ENCODE measurements around the gene IL17RC. TPM values are rescaled to one million over a fixed set of nuclear protein-coding genes. Genes with fewer than 3 reads are reported as not detected.

The IL17RC gene
- total RNA-seq, 1 donor from 2014 or later = 3.1 TPM

DNA sequence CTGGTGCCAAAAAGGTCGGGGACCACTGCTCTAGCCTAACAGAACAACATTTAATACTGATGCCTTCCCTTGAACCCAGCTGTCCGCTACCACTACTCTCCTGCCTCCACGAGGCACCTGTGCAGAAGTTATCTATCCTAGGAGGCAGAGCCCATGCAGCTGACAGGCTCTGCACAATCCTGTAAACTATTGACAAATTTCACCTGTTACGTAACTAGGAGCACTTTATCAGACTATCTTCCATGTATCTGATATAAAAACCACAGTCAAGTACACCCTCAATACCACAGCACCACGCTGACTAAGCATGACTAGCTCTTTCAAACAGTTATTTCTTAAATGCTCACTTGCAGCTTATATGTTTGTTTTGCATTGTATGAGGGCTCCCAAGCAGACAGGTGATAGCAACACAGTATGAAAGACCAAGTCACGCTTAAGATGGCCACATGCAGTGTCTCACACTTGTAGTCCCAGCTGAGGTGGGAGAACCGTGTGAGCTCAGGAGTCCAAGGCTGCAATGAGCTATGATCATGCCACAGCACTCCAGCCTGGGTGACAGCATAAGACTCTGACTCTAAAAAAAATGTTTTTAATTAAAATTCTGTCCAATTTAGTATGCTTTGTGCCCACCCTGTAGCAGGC is 4.5 kb upstream of the IL17RC start:
- H3K9ac ChIP-seq = no peak overlapping the region
- no peak for DNase-seq (ENCODE audit: low spot score)
- H3K27ac ChIP-seq = no peak overlapping the region
- H3K9me3 ChIP-seq (ENCODE audit: low read depth) = no peaks in the 10 kb centered on the region
- Mint-ChIP-seq H3K9me3 (no peaks in the 10 kb centered on the region), H3K4me1 (peaks cover 14% of the 10 kb centered on the region), H3K36me3 (no peaks in the 10 kb centered on the region), H3K4me3 (no peak overlapping the region), H3K27me3 (ENCODE audit: insufficient read depth, low read depth) (peaks cover 5% of the 10 kb centered on the region), H3K27ac (no peak overlapping the region)
- H2AFZ ChIP-seq (replicated peaks) = no peak overlapping the region
- no peak overlapping the region for H3K4me3 ChIP-seq
- H3F3A ChIP-seq (ENCODE audit: low read depth) = peaks cover 14% of the 10 kb centered on the region
- no peaks in the 10 kb centered on the region for H4K20me1 ChIP-seq (ENCODE audit: low read depth)
- no peak overlapping the region for H3K4me2 ChIP-seq
- no peaks in the 10 kb centered on the region for H3K79me2 ChIP-seq (ENCODE audit: low read depth)
- H3K4me1 ChIP-seq = peaks cover 19% of the 10 kb centered on the region
- TF ChIP-seq EZH2 (IDR thresholded peaks at IDR 0.05) (no peak), EZH2phosphoT487 (IDR thresholded peaks at IDR 0.05) (no peak)
- TF ChIP-seq, protein P1, sequence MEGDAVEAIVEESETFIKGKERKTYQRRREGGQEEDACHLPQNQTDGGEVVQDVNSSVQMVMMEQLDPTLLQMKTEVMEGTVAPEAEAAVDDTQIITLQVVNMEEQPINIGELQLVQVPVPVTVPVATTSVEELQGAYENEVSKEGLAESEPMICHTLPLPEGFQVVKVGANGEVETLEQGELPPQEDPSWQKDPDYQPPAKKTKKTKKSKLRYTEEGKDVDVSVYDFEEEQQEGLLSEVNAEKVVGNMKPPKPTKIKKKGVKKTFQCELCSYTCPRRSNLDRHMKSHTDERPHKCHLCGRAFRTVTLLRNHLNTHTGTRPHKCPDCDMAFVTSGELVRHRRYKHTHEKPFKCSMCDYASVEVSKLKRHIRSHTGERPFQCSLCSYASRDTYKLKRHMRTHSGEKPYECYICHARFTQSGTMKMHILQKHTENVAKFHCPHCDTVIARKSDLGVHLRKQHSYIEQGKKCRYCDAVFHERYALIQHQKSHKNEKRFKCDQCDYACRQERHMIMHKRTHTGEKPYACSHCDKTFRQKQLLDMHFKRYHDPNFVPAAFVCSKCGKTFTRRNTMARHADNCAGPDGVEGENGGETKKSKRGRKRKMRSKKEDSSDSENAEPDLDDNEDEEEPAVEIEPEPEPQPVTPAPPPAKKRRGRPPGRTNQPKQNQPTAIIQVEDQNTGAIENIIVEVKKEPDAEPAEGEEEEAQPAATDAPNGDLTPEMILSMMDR (IDR thresholded peaks at IDR 0.05) = no peak
- peaks cover 30% of the 10 kb centered on the region for H3K27me3 ChIP-seq
- H3K36me3 ChIP-seq = no peaks in the 10 kb centered on the region

DNA sequence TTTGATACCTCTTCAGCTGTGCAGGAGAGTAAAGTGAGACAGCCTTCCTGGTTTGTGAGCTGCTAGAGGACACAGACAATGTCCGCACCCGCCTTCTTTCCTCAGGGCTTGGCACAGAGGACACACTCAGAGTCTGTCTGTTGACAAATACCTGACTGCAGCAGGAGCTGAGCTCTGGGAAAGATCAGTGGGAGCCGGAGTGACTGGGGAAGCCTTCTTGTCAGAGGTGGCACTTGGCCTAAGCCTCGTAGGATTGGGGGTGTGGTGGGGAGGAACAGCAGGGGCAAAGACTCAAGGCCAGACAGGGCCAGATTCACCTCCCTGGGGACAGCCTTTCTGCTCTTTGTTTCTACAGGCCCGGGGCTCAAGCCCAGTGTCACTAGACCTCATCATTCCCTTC is 3.3 kb upstream of the IL17RC start:
- Histone ChIP-seq H3K79me2 (ENCODE audit: low read depth) (no peaks in the 10 kb centered on the region), H3K9ac (no peak overlapping the region), H4K20me1 (ENCODE audit: low read depth) (no peaks in the 10 kb centered on the region), H3K27me3 (peaks cover 30% of the 10 kb centered on the region), H3K36me3 (no peaks in the 10 kb centered on the region), H3K27ac (no peak overlapping the region), H3F3A (ENCODE audit: low read depth) (peaks cover 14% of the 10 kb centered on the region), H2AFZ (replicated peaks) (no peak overlapping the region), H3K4me1 (peaks cover 19% of the 10 kb centered on the region), H3K9me3 (ENCODE audit: low read depth) (no peaks in the 10 kb centered on the region), H3K4me2 (no peak overlapping the region), H3K4me3 (no peak overlapping the region)
- Mint-ChIP-seq H3K9me3 (no peaks in the 10 kb centered on the region), H3K27me3 (ENCODE audit: insufficient read depth, low read depth) (no peaks in the 10 kb centered on the region), H3K27ac (no peak overlapping the region), H3K4me3 (peak overlapping the region; percentile 35), H3K36me3 (no peaks in the 10 kb centered on the region), H3K4me1 (peaks cover 14% of the 10 kb centered on the region)
- TF ChIP-seq, protein P1 (IDR thresholded peaks at IDR 0.05) = no peak
- TF ChIP-seq EZH2 (IDR thresholded peaks at IDR 0.05) (no peak), EZH2phosphoT487 (IDR thresholded peaks at IDR 0.05) (no peak)
- no peak for DNase-seq (ENCODE audit: low spot score)

DNA sequence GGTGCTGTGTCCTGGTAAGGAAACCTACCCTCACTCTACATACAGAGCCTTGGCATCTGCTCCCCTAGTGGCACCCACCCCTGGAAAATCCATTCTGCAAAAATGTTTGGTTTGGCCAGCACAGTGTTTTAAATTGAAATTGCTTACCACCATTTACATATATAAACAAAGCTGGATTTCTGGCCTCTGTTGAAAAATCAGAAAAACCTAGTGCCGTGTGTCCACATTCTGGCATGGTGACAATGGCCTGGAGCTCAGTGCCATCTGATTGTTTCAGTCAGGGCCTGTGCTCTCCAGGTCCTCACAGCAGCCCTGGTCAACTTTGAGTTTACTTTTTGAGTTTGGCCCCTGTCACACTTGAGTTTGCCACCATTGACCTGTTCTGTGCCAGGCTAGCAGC is 2.9 kb upstream of the IL17RC start:
- TF ChIP-seq, protein P1 (IDR thresholded peaks at IDR 0.05) = no peak
- TF ChIP-seq EZH2phosphoT487 (IDR thresholded peaks at IDR 0.05) (no peak), EZH2 (IDR thresholded peaks at IDR 0.05) (no peak)
- no peak overlapping the region for H3K4me3 Mint-ChIP-seq

More for the DNA sequence above, 2.9 kb upstream of the IL17RC start:
- DNase-seq (ENCODE audit: low spot score) = no peak
- H2AFZ ChIP-seq (replicated peaks) = no peak overlapping the region
- peaks cover 19% of the 10 kb centered on the region for H3K4me1 ChIP-seq
- no peaks in the 10 kb centered on the region for H3K9me3 ChIP-seq (ENCODE audit: low read depth)
- no peak overlapping the region for H3K9ac ChIP-seq
- no peak overlapping the region for H3K27ac ChIP-seq
- H3K79me2 ChIP-seq (ENCODE audit: low read depth) = no peaks in the 10 kb centered on the region
- no peak overlapping the region for H3K4me3 ChIP-seq
- no peaks in the 10 kb centered on the region for H3K9me3 Mint-ChIP-seq
- H3K27me3 Mint-ChIP-seq (ENCODE audit: insufficient read depth, low read depth) = no peaks in the 10 kb centered on the region
- no peak overlapping the region for H3K4me2 ChIP-seq
- no peaks in the 10 kb centered on the region for H3K36me3 ChIP-seq
- H4K20me1 ChIP-seq (ENCODE audit: low read depth) = no peaks in the 10 kb centered on the region
- peaks cover 30% of the 10 kb centered on the region for H3K27me3 ChIP-seq
- H3K36me3 Mint-ChIP-seq = no peaks in the 10 kb centered on the region
- peaks cover 14% of the 10 kb centered on the region for H3F3A ChIP-seq (ENCODE audit: low read depth)
- H3K4me1 Mint-ChIP-seq = peaks cover 14% of the 10 kb centered on the region
- H3K27ac Mint-ChIP-seq = no peak overlapping the region
